ENCODE data around the gene SERINC5.

SERINC5 gene

GRCh38 chr5:80182809-80183580 lies 72.9 kb downstream of the SERINC5 start:
- Histone ChIP-seq H3K4me3 (ENCODE audit: low read length) (no peak overlapping the region), H3K4me1 (ENCODE audit: insufficient read depth, low read length) (peaks cover 2% of the 10 kb centered on the region), H3K36me3 (ENCODE audit: insufficient read depth, low read length) (no peaks in the 10 kb centered on the region), H2AFZ (ENCODE audit: low read depth, low read length) (no peak overlapping the region), H3K9me3 (ENCODE audit: low read length) (no peaks in the 10 kb centered on the region), H3K27me3 (ENCODE audit: insufficient read depth, low read length) (no peaks in the 10 kb centered on the region)

- no peaks in the 10 kb centered on the region for H3K36me3 ChIP-seq (ENCODE audit: insufficient read depth, low read length)
- no peaks in the 10 kb centered on the region for H3K27me3 ChIP-seq (ENCODE audit: insufficient read depth, low read length)
- no peaks in the 10 kb centered on the region for H3K4me1 ChIP-seq (ENCODE audit: insufficient read depth, low read length)
- H2AFZ ChIP-seq (ENCODE audit: low read depth, low read length): no peak overlapping the region
- no peaks in the 10 kb centered on the region for H3K9me3 ChIP-seq (ENCODE audit: low read length)
- no peak overlapping the region for H3K4me3 ChIP-seq (ENCODE audit: low read length)
Observed at GRCh38 chr5:80181618-80182211, 74.1 kb downstream of the SERINC5 start.

- H3K36me3 ChIP-seq (ENCODE audit: insufficient read depth, low read length): peaks cover 4% of the 10 kb centered on the region
- H3K4me3 ChIP-seq (ENCODE audit: low read length): no peak overlapping the region
- peaks cover 2% of the 10 kb centered on the region for H3K4me1 ChIP-seq (ENCODE audit: insufficient read depth, low read length)
Observed at GRCh38 chr5:80177236-80177635, 78.6 kb downstream of the SERINC5 start.

GRCh38 chr5:80175337-80175736 lies 80.5 kb downstream of the SERINC5 start:
- Histone ChIP-seq H2AFZ (ENCODE audit: low read depth, low read length) (no peak overlapping the region), H3K4me3 (ENCODE audit: low read length) (no peak overlapping the region), H3K4me1 (ENCODE audit: insufficient read depth, low read length) (peaks cover 2% of the 10 kb centered on the region), H3K27me3 (ENCODE audit: insufficient read depth, low read length) (no peaks in the 10 kb centered on the region), H3K36me3 (ENCODE audit: insufficient read depth, low read length) (peaks cover 4% of the 10 kb centered on the region), H3K9me3 (ENCODE audit: low read length) (no peaks in the 10 kb centered on the region)

More at GRCh38 chr5:80177236-80177635, 78.6 kb downstream of the SERINC5 start:
- Histone ChIP-seq H2AFZ (ENCODE audit: low read depth, low read length) (no peak overlapping the region), H3K27me3 (ENCODE audit: insufficient read depth, low read length) (no peaks in the 10 kb centered on the region), H3K9me3 (ENCODE audit: low read length) (no peaks in the 10 kb centered on the region)

- no peaks in the 10 kb centered on the region for H3K27me3 ChIP-seq (ENCODE audit: insufficient read depth, low read length)
- no peak overlapping the region for H2AFZ ChIP-seq (ENCODE audit: low read depth, low read length)
- peaks cover 2% of the 10 kb centered on the region for H3K4me1 ChIP-seq (ENCODE audit: insufficient read depth, low read length)
- no peak overlapping the region for H3K4me3 ChIP-seq (ENCODE audit: low read length)
- no peaks in the 10 kb centered on the region for H3K9me3 ChIP-seq (ENCODE audit: low read length)
- peaks cover 4% of the 10 kb centered on the region for H3K36me3 ChIP-seq (ENCODE audit: insufficient read depth, low read length)
Observed at GRCh38 chr5:80174790-80175189, 81.1 kb downstream of the SERINC5 start.

GRCh38 chr5:80172067-80172695 lies 83.7 kb downstream of the SERINC5 start:
- no peaks in the 10 kb centered on the region for H3K9me3 ChIP-seq (ENCODE audit: low read length)
- no peak overlapping the region for H3K4me3 ChIP-seq (ENCODE audit: low read length)
- no peak overlapping the region for H2AFZ ChIP-seq (ENCODE audit: low read depth, low read length)
- H3K27me3 ChIP-seq (ENCODE audit: insufficient read depth, low read length): no peaks in the 10 kb centered on the region
- peaks cover 2% of the 10 kb centered on the region for H3K4me1 ChIP-seq (ENCODE audit: insufficient read depth, low read length)
- peaks cover 4% of the 10 kb centered on the region for H3K36me3 ChIP-seq (ENCODE audit: insufficient read depth, low read length)

GRCh38 chr5:80170117-80170535 lies 85.7 kb downstream of the SERINC5 start:
- H3K27me3 ChIP-seq (ENCODE audit: insufficient read depth, low read length): no peaks in the 10 kb centered on the region
- peaks cover 2% of the 10 kb centered on the region for H3K4me1 ChIP-seq (ENCODE audit: insufficient read depth, low read length)
- no peak overlapping the region for H2AFZ ChIP-seq (ENCODE audit: low read depth, low read length)
- H3K9me3 ChIP-seq (ENCODE audit: low read length): no peaks in the 10 kb centered on the region
- peaks cover 3% of the 10 kb centered on the region for H3K36me3 ChIP-seq (ENCODE audit: insufficient read depth, low read length)
- H3K4me3 ChIP-seq (ENCODE audit: low read length): no peak overlapping the region

- Histone ChIP-seq H3K4me3 (ENCODE audit: low read length) (no peak overlapping the region), H3K9me3 (ENCODE audit: low read length) (no peaks in the 10 kb centered on the region), H2AFZ (ENCODE audit: low read depth, low read length) (no peak overlapping the region), H3K27me3 (ENCODE audit: insufficient read depth, low read length) (no peaks in the 10 kb centered on the region), H3K4me1 (ENCODE audit: insufficient read depth, low read length) (peaks cover under 1% of the 10 kb centered on the region), H3K36me3 (ENCODE audit: insufficient read depth, low read length) (no peaks in the 10 kb centered on the region)
Observed at GRCh38 chr5:80168388-80169028, 87.3 kb downstream of the SERINC5 start.

GRCh38 chr5:80165452-80165851 lies 90.4 kb downstream of the SERINC5 start:
- peaks cover 4% of the 10 kb centered on the region for H3K9me3 ChIP-seq (ENCODE audit: low read length)
- no peaks in the 10 kb centered on the region for H3K27me3 ChIP-seq (ENCODE audit: insufficient read depth, low read length)
- no peak overlapping the region for H3K4me3 ChIP-seq (ENCODE audit: low read length)
- H3K36me3 ChIP-seq (ENCODE audit: insufficient read depth, low read length): no peaks in the 10 kb centered on the region
- no peak overlapping the region for H2AFZ ChIP-seq (ENCODE audit: low read depth, low read length)
- H3K4me1 ChIP-seq (ENCODE audit: insufficient read depth, low read length): no peaks in the 10 kb centered on the region

- no peak overlapping the region for H2AFZ ChIP-seq (ENCODE audit: low read depth, low read length)
- H3K4me3 ChIP-seq (ENCODE audit: low read length): no peak overlapping the region
- no peaks in the 10 kb centered on the region for H3K27me3 ChIP-seq (ENCODE audit: insufficient read depth, low read length)
- H3K4me1 ChIP-seq (ENCODE audit: insufficient read depth, low read length): peaks cover 2% of the 10 kb centered on the region
- H3K9me3 ChIP-seq (ENCODE audit: low read length): peaks cover 4% of the 10 kb centered on the region
- no peaks in the 10 kb centered on the region for H3K36me3 ChIP-seq (ENCODE audit: insufficient read depth, low read length)
Observed at GRCh38 chr5:80161165-80161564, 94.7 kb downstream of the SERINC5 start.

GRCh38 chr5:80160242-80160641 lies 95.6 kb downstream of the SERINC5 start:
- H3K4me1 ChIP-seq (ENCODE audit: insufficient read depth, low read length): peaks cover 4% of the 10 kb centered on the region
- peaks cover 4% of the 10 kb centered on the region for H3K9me3 ChIP-seq (ENCODE audit: low read length)
- H3K4me3 ChIP-seq (ENCODE audit: low read length): no peak overlapping the region
- H3K36me3 ChIP-seq (ENCODE audit: insufficient read depth, low read length): no peaks in the 10 kb centered on the region
- no peaks in the 10 kb centered on the region for H3K27me3 ChIP-seq (ENCODE audit: insufficient read depth, low read length)
- no peak overlapping the region for H2AFZ ChIP-seq (ENCODE audit: low read depth, low read length)

GRCh38 chr5:80159133-80159815 lies 96.6 kb downstream of the SERINC5 start:
- peaks cover 4% of the 10 kb centered on the region for H3K9me3 ChIP-seq (ENCODE audit: low read length)
- peaks cover 4% of the 10 kb centered on the region for H3K4me1 ChIP-seq (ENCODE audit: insufficient read depth, low read length)
- no peak overlapping the region for H3K4me3 ChIP-seq (ENCODE audit: low read length)
- H3K36me3 ChIP-seq (ENCODE audit: insufficient read depth, low read length): no peaks in the 10 kb centered on the region
- no peak overlapping the region for H2AFZ ChIP-seq (ENCODE audit: low read depth, low read length)
- no peaks in the 10 kb centered on the region for H3K27me3 ChIP-seq (ENCODE audit: insufficient read depth, low read length)
